Measurements from ENCODE around the gene PTTG1.
A peak's percentile ranks its signal among the peaks of the same experiment; 100 is the strongest.

Gene PTTG1

GRCh38 chr5:160395111-160395510 is 26.5 kb upstream of the PTTG1 start:
- H3K79me2 ChIP-seq (ENCODE audit: insufficient read depth, low read depth) = no peaks in the 10 kb centered on the region
- no peaks in the 10 kb centered on the region for H3K36me3 ChIP-seq (ENCODE audit: insufficient read depth)
- no peak overlapping the region for H2AFZ ChIP-seq (ENCODE audit: low read depth)
- H3K27ac ChIP-seq = no peak overlapping the region
- H3K4me1 ChIP-seq (ENCODE audit: low read depth, poor library complexity, severe bottlenecking) = peaks cover 13% of the 10 kb centered on the region
- no peak overlapping the region for H3K4me3 ChIP-seq (IDR thresholded peaks at IDR 0.05; ENCODE audit: insufficient read depth, low read depth, low read length)
- no peaks in the 10 kb centered on the region for H3K27me3 ChIP-seq (ENCODE audit: insufficient read depth, low read depth)
- H4K20me1 ChIP-seq (ENCODE audit: insufficient read depth) = no peaks in the 10 kb centered on the region
- H3K4me2 ChIP-seq = no peak overlapping the region
- TF ChIP-seq CTCF (conservative IDR thresholded peaks at IDR 0.05; ENCODE audit: low read depth, low read length) = no peak
- no peak overlapping the region for H3K9ac ChIP-seq

DNA sequence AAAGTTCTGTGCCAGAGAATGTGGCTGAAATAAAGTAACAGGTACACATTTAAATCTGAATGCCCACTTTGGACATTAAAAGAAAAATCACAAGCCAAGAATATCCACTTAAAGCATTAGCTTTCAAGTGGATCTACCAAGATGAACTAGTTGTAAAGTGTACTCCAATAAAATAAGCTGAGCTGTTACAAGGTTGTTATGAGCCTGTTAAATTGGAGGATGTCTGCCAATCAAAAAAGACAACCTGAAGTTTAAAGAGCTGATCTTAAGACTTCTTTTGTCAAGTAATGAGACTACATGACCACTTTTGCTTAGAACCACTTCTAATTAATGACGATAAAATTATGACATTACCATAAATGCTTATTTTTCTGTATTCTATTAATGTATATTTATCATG is 24.2 kb upstream of the PTTG1 start:
- no peak for TF ChIP-seq CTCF (conservative IDR thresholded peaks at IDR 0.05; ENCODE audit: low read depth, low read length)
- peaks cover 6% of the 10 kb centered on the region for H3K4me1 ChIP-seq (ENCODE audit: low read depth, poor library complexity, severe bottlenecking)
- H3K36me3 ChIP-seq (ENCODE audit: insufficient read depth) = no peaks in the 10 kb centered on the region
- H3K4me2 ChIP-seq = no peak overlapping the region
- H3K27ac ChIP-seq = no peak overlapping the region
- no peak overlapping the region for H3K9ac ChIP-seq
- no peaks in the 10 kb centered on the region for H3K27me3 ChIP-seq (ENCODE audit: insufficient read depth, low read depth)
- H2AFZ ChIP-seq (ENCODE audit: low read depth) = no peak overlapping the region
- H4K20me1 ChIP-seq (ENCODE audit: insufficient read depth) = no peaks in the 10 kb centered on the region
- no peaks in the 10 kb centered on the region for H3K79me2 ChIP-seq (ENCODE audit: insufficient read depth, low read depth)
- H3K4me3 ChIP-seq (IDR thresholded peaks at IDR 0.05; ENCODE audit: insufficient read depth, low read depth, low read length) = no peak overlapping the region

GRCh38 chr5:160398806-160399205 is 22.8 kb upstream of the PTTG1 start:
- H3K79me2 ChIP-seq (ENCODE audit: insufficient read depth, low read depth) = no peaks in the 10 kb centered on the region
- no peaks in the 10 kb centered on the region for H3K36me3 ChIP-seq (ENCODE audit: insufficient read depth)
- no peak overlapping the region for H3K27ac ChIP-seq
- H3K27me3 ChIP-seq (ENCODE audit: insufficient read depth, low read depth) = no peaks in the 10 kb centered on the region
- TF ChIP-seq CTCF (conservative IDR thresholded peaks at IDR 0.05; ENCODE audit: low read depth, low read length) = no peak
- no peak overlapping the region for H3K4me3 ChIP-seq (IDR thresholded peaks at IDR 0.05; ENCODE audit: insufficient read depth, low read depth, low read length)
- H4K20me1 ChIP-seq (ENCODE audit: insufficient read depth) = no peaks in the 10 kb centered on the region
- no peak overlapping the region for H2AFZ ChIP-seq (ENCODE audit: low read depth)
- H3K4me1 ChIP-seq (ENCODE audit: low read depth, poor library complexity, severe bottlenecking) = peaks cover 6% of the 10 kb centered on the region
- no peak overlapping the region for H3K9ac ChIP-seq
- H3K4me2 ChIP-seq = peak overlapping the region; percentile 91

DNA sequence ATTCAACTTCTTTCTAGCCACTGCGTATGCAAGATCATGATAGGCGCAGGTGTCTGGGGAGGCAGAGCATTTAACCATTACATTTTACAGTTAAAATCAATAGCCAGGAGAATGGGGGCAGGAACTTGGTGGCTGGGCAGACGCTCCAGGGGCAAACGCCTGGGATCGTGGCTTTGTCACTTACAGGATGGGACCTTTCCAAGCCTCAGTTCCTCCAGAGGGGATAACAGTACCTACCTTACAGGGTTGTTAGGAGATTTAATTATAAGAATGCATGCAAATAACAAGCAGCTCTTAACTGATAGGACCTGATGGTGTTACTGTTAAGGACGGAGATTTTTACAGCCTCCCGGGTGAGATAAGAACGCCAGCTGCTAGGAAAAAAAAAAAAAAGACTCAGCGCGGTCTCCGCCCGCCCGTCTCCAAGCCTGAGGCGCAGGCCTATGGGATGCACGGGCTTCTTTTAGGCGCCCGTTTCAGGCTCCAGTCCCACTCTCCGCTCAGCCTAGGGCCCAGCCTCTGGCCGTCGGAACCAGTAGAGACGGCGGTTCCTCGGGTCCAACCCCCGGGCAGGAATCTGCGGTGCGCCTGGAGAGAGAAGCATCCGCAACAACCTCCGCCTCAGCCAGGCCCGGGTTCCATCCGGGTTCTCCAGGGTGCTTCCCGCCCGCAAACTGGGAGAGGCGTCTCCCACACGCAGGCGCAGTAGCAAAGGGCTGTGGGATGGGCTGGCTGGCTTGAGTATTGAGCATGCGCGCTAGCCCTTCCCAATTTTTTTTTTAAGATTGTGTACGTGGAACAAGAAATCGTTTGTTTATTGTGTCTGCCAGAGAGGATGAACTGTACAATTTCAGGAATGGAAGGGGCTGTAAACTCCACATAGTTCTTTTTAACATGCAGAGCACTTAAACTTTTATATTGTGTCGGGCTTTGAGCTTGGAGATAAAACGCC is 22.0 kb upstream of the PTTG1 start, which contains the start of gene FAM200C:
Gene FAM200C (minus strand): TSS at position 653 of the 952 bp plus-strand sequence. CDS start 4,564 bp downstream, outside the sequence.
- no peak within 1 kb of the TSS for H3K4me3 ChIP-seq (IDR thresholded peaks at IDR 0.05; ENCODE audit: insufficient read depth, low read depth, low read length)
- H3K9ac ChIP-seq = peak within 1 kb of the TSS; percentile 75
- peaks cover 6% of the 10 kb centered on the region for H3K4me1 ChIP-seq (ENCODE audit: low read depth, poor library complexity, severe bottlenecking)
- no peaks in the 10 kb centered on the region for H3K36me3 ChIP-seq (ENCODE audit: insufficient read depth)
- H3K4me2 ChIP-seq = peak within 1 kb of the TSS; percentile 91
- no peaks in the 10 kb centered on the region for H4K20me1 ChIP-seq (ENCODE audit: insufficient read depth)
- H2AFZ ChIP-seq (ENCODE audit: low read depth) = peak within 1 kb of the TSS; percentile 81
- H3K79me2 ChIP-seq (ENCODE audit: insufficient read depth, low read depth) = no peaks in the 10 kb centered on the region
- no peaks in the 10 kb centered on the region for H3K27me3 ChIP-seq (ENCODE audit: insufficient read depth, low read depth)
- peak within 1 kb of the TSS; percentile 42; the same call in 1 of the 2 replicates for H3K27ac ChIP-seq
- TF ChIP-seq CTCF (conservative IDR thresholded peaks at IDR 0.05; ENCODE audit: low read depth, low read length) = no peak

Data from KMS-11 (cell line).